A549 (cell line): Measurements from ENCODE around the gene GRAMD1A. TPM values are rescaled to one million over a fixed set of nuclear protein-coding genes. Genes with fewer than 3 reads are reported as not detected.

Experiments used
- ATAC-seq, 2 experiments: fragments of 200-7000 bp in 1 of 2; fragments of >200 bp in 1 of 2; cut with Nextera tagmentation in 1 of 2; cut with Tn5 transposase in 1 of 2; 3 replicates each; pipeline versions ENCODE4 v1.8.0 to v1.9.1; 2018 to 2020; ENCODE audit warnings: mild to moderate bottlenecking in 1 of 2, moderate library complexity in 1 of 2
- CTCF ChIA-PET: fragments of 300-600 bp; sonication (Branson Sonifier 250); formaldehyde crosslinking; extraction: SDS; loops from one replicate; lab custom pipeline; 2021; ENCODE audit warnings: antibody characterized with exemption, inconsistent platforms; lab: Yijun Ruan, JAX
- POLR2A ChIA-PET: fragments of 350-600 bp; formaldehyde crosslinking; extraction: SDS; loops from one replicate; lab custom pipeline; 2021; ENCODE audit warnings: antibody characterized with exemption, inconsistent platforms; lab: Yijun Ruan, JAX
- DNase-seq, 2 experiments: peaks; one replicate each; pipeline versions ENCODE4 v3.0.0 to v3.0.0-alpha.2; 2011 to 2016; ENCODE audit warnings: low read depth in 1 of 2, low spot score in 1 of 2
- FAIRE-seq: peaks from 2 replicates; lab custom pipeline; 2011; peaks lifted over from hg19 to GRCh38; lab: Jason Lieb, UNC
- H3K27ac ChIP-seq, 2 experiments: fragments of >200 bp; sonication (Bioruptor Twin); formaldehyde crosslinking; 3 replicates each; pipeline ENCODE4 v1.5.1; 2016 to 2017
- H3K4me1 ChIP-seq: fragments of >200 bp; sonication (Bioruptor Twin); formaldehyde crosslinking; 3 replicates; pipeline ENCODE4 v1.6.1; 2016
- H3K4me2 ChIP-seq: fragments of >200 bp; sonication (Bioruptor Twin); formaldehyde crosslinking; 3 replicates; pipeline ENCODE4 v1.6.1; 2016
- H3K4me3 ChIP-seq: fragments of >200 bp; sonication (Bioruptor Twin); formaldehyde crosslinking; 3 replicates; pipeline ENCODE4 v1.5.1; 2016
- H3K9me3 ChIP-seq: fragments of >200 bp; sonication (Bioruptor Twin); formaldehyde crosslinking; 3 replicates; pipeline ENCODE4 v1.6.1; 2016
- CEBPB ChIP-seq, 2 experiments: fragments of >200 bp in 1 of 2; sonication (Bioruptor Twin) in 1 of 2; formaldehyde crosslinking in 1 of 2; IDR thresholded peaks; 2 replicates each; pipeline ENCODE4 v1.6.1; 2012 to 2016
- GATA3 ChIP-seq: IDR thresholded peaks from 2 replicates; pipeline ENCODE4 v1.6.1; 2012; ENCODE audit warnings: borderline replicate concordance
- HEYL ChIP-seq: fragments of 250-450 bp; sonication (Bioruptor Pico); IDR thresholded peaks from 2 replicates; pipeline ENCODE4 v1.8.0; 2021; ENCODE audit warnings: mild to moderate bottlenecking, moderate library complexity
- HOXB5 ChIP-seq: fragments of 250-450 bp; sonication (Bioruptor Pico); IDR thresholded peaks from 2 replicates; pipeline ENCODE4 v1.5.0; 2020; ENCODE audit warnings: mild to moderate bottlenecking, moderate library complexity
- KDM1A ChIP-seq: fragments of 200-600 bp; sonication (generic); IDR thresholded peaks from 2 replicates; pipeline ENCODE4 v1.6.1; 2016; ENCODE audit warnings: low read depth, mild to moderate bottlenecking
- MAZ ChIP-seq: fragments of 150-350 bp; IDR thresholded peaks from 2 replicates; pipeline ENCODE4 v1.6.1; 2014; ENCODE audit warnings: antibody characterized with exemption, low read depth, low read length, borderline replicate concordance
- PHF8 ChIP-seq: fragments of 200-600 bp; sonication (generic); IDR thresholded peaks from 2 replicates; pipeline ENCODE4 v1.6.1; 2016; ENCODE audit warnings: low read depth, mild to moderate bottlenecking, antibody characterized with exemption, moderate library complexity, borderline replicate concordance
- RARB ChIP-seq: fragments of 250-450 bp; sonication (Bioruptor Pico); IDR thresholded peaks from 2 replicates; pipeline ENCODE4 v1.8.0; 2021; ENCODE audit warnings: mild to moderate bottlenecking, moderate library complexity
- TFCP2L1 ChIP-seq: fragments of 250-450 bp; sonication (Bioruptor Pico); IDR thresholded peaks from 2 replicates; pipeline ENCODE4 v1.5.0; 2021; ENCODE audit warnings: mild to moderate bottlenecking
- TP53 ChIP-seq: fragments of 250-450 bp; sonication (Bioruptor Pico); IDR thresholded peaks from 2 replicates; pipeline ENCODE4 v1.5.0; 2021; ENCODE audit warnings: mild to moderate bottlenecking, moderate library complexity
- ZFP36 ChIP-seq: fragments of 450-650 bp; IDR thresholded peaks from 2 replicates; pipeline ENCODE4 v1.6.1; 2014; ENCODE audit warnings: borderline replicate concordance; ENCODE audit not compliant: partially characterized antibody
- ZNF302 ChIP-seq: fragments of 250-450 bp; sonication (Bioruptor Pico); IDR thresholded peaks from 2 replicates; pipeline ENCODE4 v1.9.0; 2021; ENCODE audit warnings: inconsistent platforms, mild to moderate bottlenecking, moderate library complexity
- WGBS: methylation state at CpG from one replicate; pipeline ENCODE4 v1.1.6; 2017; ENCODE audit errors: missing lambda C conversion rate; 5-methylcytosine and 5-hydroxymethylcytosine counted together
- polyA plus RNA-seq, 4 experiments: library from polyadenylated mRNA; depleted of rRNA in 3 of 4; stranded (reverse); fragments of >200 nt; fragmentation: RNase III in 1 of 4; extraction: RNeasy Plus Mini Kit Qiagen cat#74134 plus additional on column Dnase treatment in 1 of 4; gene quantifications; 2 replicates in 3 of 4; 3 replicates in 1 of 4; pipeline ENCODE4 v1.2.3, GENCODE V29; 2011 to 2017

The GRAMD1A gene
- polyA plus RNA-seq, 2 of the 4 experiments (the other 2 are of a cell fraction): 128 to 184 TPM

DNA sequence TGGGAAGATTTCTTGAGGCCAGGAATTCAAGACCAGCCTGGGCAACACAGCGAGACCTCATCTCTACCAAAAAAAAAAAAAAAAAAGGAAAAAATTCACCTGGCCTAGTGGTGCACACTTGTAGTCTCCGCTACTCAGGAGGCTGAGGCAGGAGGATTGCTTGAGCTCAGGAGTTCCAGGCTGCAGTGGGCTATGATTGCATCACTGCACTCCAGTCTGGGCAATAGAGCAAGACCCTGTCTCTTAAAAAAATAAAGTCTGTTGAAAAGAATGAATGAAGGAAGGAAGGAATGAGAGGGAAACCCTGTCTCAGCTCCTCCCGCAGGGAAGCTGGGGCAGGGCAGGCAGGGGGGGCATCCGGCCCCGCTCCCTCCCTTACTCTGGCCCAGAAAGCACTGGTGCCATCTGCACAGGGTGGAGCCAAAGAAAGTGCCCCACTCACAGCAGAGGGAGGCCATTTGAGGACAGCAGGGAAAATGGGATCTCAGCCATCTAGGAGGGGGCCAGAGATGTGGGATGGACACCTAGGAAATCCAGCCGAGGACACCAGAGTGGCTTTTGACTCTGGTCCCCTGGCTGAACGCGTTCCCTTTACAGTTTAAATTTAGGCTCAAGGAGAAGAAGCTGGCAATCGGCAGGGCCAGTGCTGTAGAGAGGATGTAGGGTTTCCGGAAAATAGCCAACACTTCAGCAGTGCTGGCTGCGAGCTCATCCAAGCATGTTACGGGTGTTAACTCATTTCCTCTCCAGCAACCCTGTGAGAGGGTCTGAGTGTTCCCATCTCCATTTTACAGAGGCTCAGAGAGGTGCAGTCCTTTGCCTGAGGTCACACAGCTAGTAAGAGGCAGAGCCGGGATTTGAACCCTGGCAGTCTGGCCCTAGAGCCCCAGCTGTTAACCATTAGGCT lies 37.8 kb downstream of the GRAMD1A start:
- ATAC-seq (no peak), DNase-seq (no peak), FAIRE-seq (no peak)
- 89% methylated on average over 13 of the region's 13 CpGs for WGBS
- Histone ChIP-seq H3K9me3 (no peaks in the 10 kb centered on the region), H3K27ac (no peak overlapping the region), H3K4me1 (peaks cover 21% of the 10 kb centered on the region), H3K4me3 (no peak overlapping the region)
- ChIA-PET CTCF (interaction anchor here (0.7 to 14.6 kb wide), 10 partner anchors 9 to 104 kb away, joined by 3 to 182 read pairs (median 6); no protein-coding TSS in a partner anchor), POLR2A (interaction anchor here (0.6 to 1.0 kb wide), 2 partner anchors 35 to 39 kb away, joined by 3 to 4 read pairs; no protein-coding TSS in a partner anchor)
- TF ChIP-seq KDM1A (no peak), GATA3 (no peak), ZFP36 (peak; percentile 63)
- TF ChIP-seq, all 56 proteins: peak for 1
- H3K4me2 ChIP-seq: no peak overlapping the region

DNA sequence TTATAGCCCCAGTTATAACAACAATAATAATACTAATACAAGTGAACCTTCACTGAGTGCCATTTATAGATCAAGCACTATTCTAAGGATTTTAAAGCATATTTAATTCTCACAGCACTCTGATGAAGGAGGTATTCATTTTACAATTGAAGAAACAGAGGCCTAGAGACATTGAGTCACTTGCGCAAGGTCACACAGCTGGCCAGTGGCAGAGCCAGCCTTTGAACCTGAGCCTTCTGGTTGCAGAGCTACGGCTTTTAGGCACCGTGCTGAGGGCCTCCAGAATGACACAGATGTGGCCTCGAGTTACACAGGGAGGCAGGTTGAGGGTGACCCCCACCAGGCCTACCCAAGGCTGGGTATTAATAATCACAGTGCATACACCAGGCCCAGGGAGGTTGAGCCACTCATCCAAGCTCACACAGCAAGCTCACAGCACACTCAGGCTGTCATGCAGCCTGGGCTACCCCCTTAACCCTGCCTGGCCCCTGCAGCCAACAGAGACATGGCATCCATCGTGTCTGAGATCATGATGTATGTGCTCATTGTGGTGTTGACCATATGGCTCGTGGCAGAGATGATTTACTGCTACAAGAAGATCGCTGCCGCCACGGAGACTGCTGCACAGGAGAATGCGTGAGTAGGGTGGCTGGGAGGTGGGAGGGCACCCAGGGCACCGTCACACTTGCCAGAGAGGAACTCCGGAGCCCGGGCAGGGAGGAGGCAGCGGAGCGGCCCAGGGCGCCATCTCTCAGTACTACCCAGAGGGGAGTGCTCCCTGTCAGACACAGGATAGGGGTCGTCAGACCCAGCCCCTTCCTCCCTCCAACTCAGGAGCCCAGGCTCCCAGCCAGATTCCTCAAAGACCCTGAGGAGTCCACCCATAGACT lies 38.7 kb downstream of the GRAMD1A start:
- no peak overlapping the region for H3K4me3 ChIP-seq
- ChIA-PET CTCF (interaction anchor here (0.7 to 14.6 kb wide), 8 partner anchors 8 to 97 kb away, joined by 3 to 182 read pairs (median 6); no protein-coding TSS in a partner anchor), POLR2A (interaction anchor here (1.0 kb wide), 1 partner anchor 40 kb away, joined by 3 read pairs; no protein-coding TSS in a partner anchor)
- TF ChIP-seq CEBPB (IDR thresholded peaks at IDR 0.05) (peak; percentile 25 to 55; a peak in 3 of 4 replicates), RARB (CRISPR knock-in tag) (no peak)
- peaks cover 21% of the 10 kb centered on the region for H3K4me1 ChIP-seq
- FAIRE-seq (peak; percentile 32), DNase-seq (no peak), ATAC-seq (peak in 1 of 2 experiments; percentile 2; a peak in 1 of 6 replicates)
- no peak overlapping the region for H3K4me2 ChIP-seq
- no peaks in the 10 kb centered on the region for H3K9me3 ChIP-seq
- H3K27ac ChIP-seq: no peak overlapping the region
- whole genome bisulfite sequencing: 81% methylated on average over 17 of the region's 17 CpGs

DNA sequence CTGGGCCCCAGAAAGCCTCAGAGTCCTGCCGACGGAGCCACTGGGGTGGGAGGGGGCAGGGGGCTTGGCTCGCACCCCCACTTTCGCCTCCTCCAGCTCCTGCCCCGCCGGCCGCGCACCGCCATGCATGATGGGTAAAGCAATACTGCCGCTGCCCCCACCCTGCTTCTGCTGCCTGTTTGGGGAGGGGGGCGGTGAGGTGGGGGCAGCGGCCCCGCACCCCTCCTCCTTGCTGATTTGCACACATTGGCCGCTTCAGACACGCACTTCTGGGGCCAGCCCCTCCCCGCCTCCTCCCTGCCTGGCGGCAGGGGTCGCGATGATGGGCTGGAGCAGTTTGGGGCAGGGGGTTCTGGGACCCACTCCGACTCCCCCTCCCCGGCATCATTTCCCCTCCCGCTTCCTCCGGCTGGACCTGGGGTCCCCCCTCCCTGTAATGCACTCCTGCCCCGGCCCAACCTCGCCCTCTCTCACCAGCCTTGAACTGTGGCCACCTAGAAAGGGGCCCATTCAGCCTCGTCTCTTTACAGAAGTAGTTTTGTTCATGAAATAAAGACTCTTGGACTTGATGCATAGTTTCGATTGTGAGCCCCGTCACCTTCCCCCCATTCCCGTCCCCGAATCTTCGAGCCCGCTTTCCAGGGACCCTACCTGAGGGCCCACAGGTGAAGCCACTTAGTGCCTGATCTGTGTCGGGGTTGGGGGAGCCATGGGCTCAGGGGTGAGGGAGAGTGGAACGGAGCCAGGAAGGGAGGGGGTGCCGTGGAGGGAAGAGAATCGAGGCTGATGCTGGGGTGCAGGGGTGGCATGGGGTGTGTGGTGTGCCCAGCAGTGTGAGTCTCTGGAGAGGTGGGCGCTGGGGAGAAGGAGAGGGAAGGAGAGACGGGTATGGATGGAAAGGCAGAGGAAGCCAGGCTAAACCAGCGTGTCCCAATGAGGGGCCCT lies 40.0 kb downstream of the GRAMD1A start:
- CTCF ChIA-PET: interaction anchor here (3.6 kb wide), 1 partner anchor 67 kb away, joined by 27 read pairs; no protein-coding TSS in a partner anchor
- Histone ChIP-seq H3K4me2 (no peak overlapping the region), H3K27ac (no peak overlapping the region), H3K4me3 (no peak overlapping the region), H3K4me1 (peaks cover 21% of the 10 kb centered on the region), H3K9me3 (no peaks in the 10 kb centered on the region)
- DNase-seq: no peak
- 92% methylated on average over 39 of the region's 39 CpGs for WGBS
- POLR2A ChIA-PET: no interaction called here
- no peak for TF ChIP-seq ZNF302
- TF ChIP-seq PHF8: no peak
- no peak for TF ChIP-seq TFCP2L1 (CRISPR knock-in tag)
- no peak for TF ChIP-seq HEYL (CRISPR knock-in tag)
- TF ChIP-seq HOXB5 (CRISPR knock-in tag): no peak
- TF ChIP-seq TP53 (CRISPR knock-in tag): no peak
- no peak for TF ChIP-seq MAZ
- FAIRE-seq: no peak
- peak in 1 of 2 experiments; percentile 2; a peak in 1 of 6 replicates for ATAC-seq
